GM19328 (cell line): ENCODE results near the gene FBXL5.

Experiments
- ATAC-seq: cut with Tn5 transposase; IDR thresholded peaks from one replicate; pipeline ENCODE4 v1.9.1; 2021; ENCODE audit warnings: mild to moderate bottlenecking, moderate library complexity; ENCODE audit not compliant: unreplicated experiment

FBXL5 gene

GRCh38 chr4:15677507-15677988 is 22.4 kb upstream of the FBXL5 start:
- ATAC-seq, result no peak

- ATAC-seq, result no peak
These were observed 21.7 kb upstream of the FBXL5 start for GRCh38 chr4:15676899-15677298.

- no peak for ATAC-seq
These were observed 20.9 kb upstream of the FBXL5 start for GRCh38 chr4:15676039-15676438.

- ATAC-seq, result no peak
These were observed 20.2 kb upstream of the FBXL5 start for GRCh38 chr4:15675356-15675755.

- ATAC-seq, result no peak
These were observed 19.8 kb upstream of the FBXL5 start for GRCh38 chr4:15674926-15675325.

GRCh38 chr4:15674046-15674445 is 18.9 kb upstream of the FBXL5 start:
- ATAC-seq, result no peak

GRCh38 chr4:15673337-15673736 is 18.2 kb upstream of the FBXL5 start:
- ATAC-seq, result no peak

- no peak for ATAC-seq
These were observed 16.9 kb upstream of the FBXL5 start for GRCh38 chr4:15672101-15672500.

GRCh38 chr4:15670576-15670975 is 15.4 kb upstream of the FBXL5 start:
- no peak for ATAC-seq

GRCh38 chr4:15668566-15669435 is 13.6 kb upstream of the FBXL5 start:
- no peak for ATAC-seq

GRCh38 chr4:15667006-15667405 is 11.8 kb upstream of the FBXL5 start:
- no peak for ATAC-seq

- ATAC-seq, result no peak
These were observed 10.7 kb upstream of the FBXL5 start for GRCh38 chr4:15665753-15666365.

GRCh38 chr4:15659768-15660570 is 4.8 kb upstream of the FBXL5 start:
- ATAC-seq, result no peak

- ATAC-seq, result no peak
These were observed 3.6 kb upstream of the FBXL5 start for GRCh38 chr4:15658781-15659180.

GRCh38 chr4:15658136-15658770 is 3.1 kb upstream of the FBXL5 start:
- no peak for ATAC-seq

GRCh38 chr4:15657366-15657765 is 2.2 kb upstream of the FBXL5 start:
- ATAC-seq, result no peak

- ATAC-seq, result no peak
These were observed 897 bp upstream of the FBXL5 start for GRCh38 chr4:15656038-15656470.

- ATAC-seq, result peak; percentile 44
These were observed 449 bp downstream of the FBXL5 start for GRCh38 chr4:15654593-15655222.

- no peak for ATAC-seq
These were observed 1.1 kb downstream of the FBXL5 start for GRCh38 chr4:15653864-15654592.

- ATAC-seq, result no peak
These were observed 1.7 kb downstream of the FBXL5 start for GRCh38 chr4:15653420-15653819.
